Hepatocyte (in vitro differentiated cells): ENCODE results near the gene OR52D1. TPM values are rescaled to one million over a fixed set of nuclear protein-coding genes. Genes with fewer than 3 reads are reported as not detected.

Source experiments
- DNase-seq: peaks from one replicate; pipeline ENCODE4 v3.0.0-alpha.2; 2016; ENCODE audit warnings: low spot score
- H2AFZ ChIP-seq: fragments of 200-600 bp; sonication (generic); 2 replicates; pipeline ENCODE4 v1.6.0; 2016; ENCODE audit warnings: antibody characterized with exemption, mild to moderate bottlenecking
- H3K27ac ChIP-seq: fragments of 200-600 bp; sonication (generic); 2 replicates; pipeline ENCODE4 v1.5.1; 2016; ENCODE audit warnings: mild to moderate bottlenecking
- H3K27me3 ChIP-seq: fragments of 200-600 bp; sonication (generic); 2 replicates; pipeline ENCODE4 v1.6.1; 2016
- H3K36me3 ChIP-seq: fragments of 200-600 bp; sonication (generic); replicated peaks from 2 replicates; pipeline ENCODE4 v1.5.1; 2016; ENCODE audit warnings: low read depth; ENCODE audit not compliant: insufficient read depth
- H3K4me1 ChIP-seq: fragments of 200-600 bp; sonication (generic); 2 replicates; pipeline ENCODE4 v1.5.1; 2016; ENCODE audit warnings: mild to moderate bottlenecking, moderate library complexity; ENCODE audit not compliant: insufficient read depth
- H3K4me2 ChIP-seq: fragments of 200-600 bp; sonication (generic); 2 replicates; pipeline ENCODE4 v1.6.0; 2016
- H3K4me3 ChIP-seq: fragments of 200-600 bp; sonication (generic); 2 replicates; pipeline ENCODE4 v1.5.1; 2016; ENCODE audit warnings: mild to moderate bottlenecking
- H3K79me2 ChIP-seq: fragments of 200-600 bp; sonication (generic); 2 replicates; pipeline ENCODE4 v1.6.0; 2017; ENCODE audit warnings: mild to moderate bottlenecking
- H3K9me2 ChIP-seq: fragments of 200-600 bp; sonication (generic); replicated peaks from 2 replicates; pipeline ENCODE4 v1.6.0; 2017; ENCODE audit warnings: mild to moderate bottlenecking; ENCODE audit not compliant: insufficient read depth
- H3K9me3 ChIP-seq: fragments of 200-600 bp; sonication (generic); 2 replicates; pipeline ENCODE4 v1.5.1; 2016; ENCODE audit warnings: low read depth, mild to moderate bottlenecking
- H4K20me1 ChIP-seq: fragments of 200-600 bp; sonication (generic); 2 replicates; pipeline ENCODE4 v1.6.0; 2016; ENCODE audit warnings: mild to moderate bottlenecking; ENCODE audit not compliant: insufficient read depth, poor library complexity, severe bottlenecking
- CTCF ChIP-seq: fragments of 200-600 bp; sonication (generic); IDR thresholded peaks from 2 replicates; pipeline ENCODE4 v1.5.1; 2016; ENCODE audit warnings: antibody characterized with exemption, mild to moderate bottlenecking; ENCODE audit not compliant: poor library complexity
- EZH2 ChIP-seq: fragments of 200-600 bp; sonication (generic); IDR thresholded peaks from 2 replicates; pipeline ENCODE4 v1.6.1; 2016; ENCODE audit warnings: antibody characterized with exemption, mild to moderate bottlenecking, borderline replicate concordance
- EZH2phosphoT487 ChIP-seq: fragments of 200-600 bp; sonication (generic); IDR thresholded peaks from one replicate; pipeline ENCODE4 v1.6.1; 2018; ENCODE audit warnings: antibody characterized with exemption, mild to moderate bottlenecking, low read depth, moderate library complexity; ENCODE audit not compliant: unreplicated experiment, severe bottlenecking
- WGBS: methylation state at CpG from one replicate; pipeline ENCODE4 v1.1.6; 2016; ENCODE audit warnings: low lambda C conversion rate; ENCODE audit errors: missing lambda C conversion rate; 5-methylcytosine and 5-hydroxymethylcytosine counted together
- polyA plus RNA-seq: library from polyadenylated mRNA; unstranded; fragments of >200 nt; fragmentation: Nextera tagmentation; extraction: Ambion mirVana; gene quantifications from 2 replicates; pipeline ENCODE4 v1.2.1, GENCODE V29; 2016
- total RNA-seq: library from RNA; depleted of rRNA; stranded (reverse); fragments of >200 nt; gene quantifications from 2 replicates; pipeline ENCODE4 v1.2.3, GENCODE V29; 2014

The OR52D1 gene
- not detected in 2 replicates for total RNA-seq
- polyA plus RNA-seq = not detected in 2 replicates

- Histone ChIP-seq H3K4me3 (no peak within 1 kb of the TSS), H3K27ac (no peak within 1 kb of the TSS), H3K9me2 (no peaks in the 10 kb centered on the region), H3K4me2 (no peak within 1 kb of the TSS), H3K79me2 (no peaks in the 10 kb centered on the region), H4K20me1 (no peaks in the 10 kb centered on the region), H3K4me1 (no peaks in the 10 kb centered on the region), H3K36me3 (no peaks in the 10 kb centered on the region), H3K9me3 (no peaks in the 10 kb centered on the region), H3K27me3 (no peaks in the 10 kb centered on the region), H2AFZ (no peak within 1 kb of the TSS)
- TF ChIP-seq EZH2phosphoT487 = no peak
- TF ChIP-seq CTCF = no peak
- no peak for TF ChIP-seq EZH2
- DNase-seq = no peak
These were observed at the start of gene OR52D1 for GRCh38 chr11:5488385-5488784. Gene OR52D1, plus strand, starts transcription at chr11:5488685. Its CDS starts 22 bp downstream, at chr11:5488707.

- Histone ChIP-seq H4K20me1 (no peaks in the 10 kb centered on the region), H3K4me3 (no peak within 1 kb of the TSS), H3K4me2 (no peak within 1 kb of the TSS), H2AFZ (no peak within 1 kb of the TSS), H3K27ac (no peak within 1 kb of the TSS), H3K9me3 (no peaks in the 10 kb centered on the region), H3K9me2 (no peaks in the 10 kb centered on the region), H3K27me3 (peaks cover 8% of the 10 kb centered on the region), H3K79me2 (no peaks in the 10 kb centered on the region), H3K4me1 (no peaks in the 10 kb centered on the region), H3K36me3 (no peaks in the 10 kb centered on the region)
- no peak for TF ChIP-seq EZH2phosphoT487
- TF ChIP-seq EZH2 = no peak
- TF ChIP-seq CTCF = no peak
- no peak for DNase-seq
- 38% methylated on average over 2 of the region's 2 CpGs for WGBS
These were observed 47.1 kb upstream of the OR52D1 start, which contains the start of gene OR51I1 for GRCh38 chr11:5441414-5441813. Gene OR51I1, minus strand, starts transcription at chr11:5441514. Its CDS starts 0 bp downstream, at chr11:5441514.

- H3K4me1 ChIP-seq = no peaks in the 10 kb centered on the region
- no peaks in the 10 kb centered on the region for H3K9me2 ChIP-seq
- TF ChIP-seq EZH2 = no peak
- TF ChIP-seq EZH2phosphoT487 = no peak
- no peak for TF ChIP-seq CTCF
- DNase-seq = no peak
- H3K36me3 ChIP-seq = no peaks in the 10 kb centered on the region
- H2AFZ ChIP-seq = no peak overlapping the region
- H3K4me2 ChIP-seq = no peak overlapping the region
- H4K20me1 ChIP-seq = no peaks in the 10 kb centered on the region
- 62% methylated on average over 2 of the region's 2 CpGs for WGBS
- H3K79me2 ChIP-seq = no peaks in the 10 kb centered on the region
- no peaks in the 10 kb centered on the region for H3K9me3 ChIP-seq
- no peak overlapping the region for H3K27ac ChIP-seq
- peaks cover 8% of the 10 kb centered on the region for H3K27me3 ChIP-seq
- no peak overlapping the region for H3K4me3 ChIP-seq
These were observed 44.6 kb upstream of the OR52D1 start for GRCh38 chr11:5443835-5444393.

- Histone ChIP-seq H3K4me2 (no peak within 1 kb of the TSS), H3K9me3 (no peaks in the 10 kb centered on the region), H3K4me3 (no peak within 1 kb of the TSS), H3K4me1 (no peaks in the 10 kb centered on the region), H3K79me2 (no peaks in the 10 kb centered on the region), H4K20me1 (no peaks in the 10 kb centered on the region), H2AFZ (no peak within 1 kb of the TSS), H3K9me2 (no peaks in the 10 kb centered on the region), H3K27ac (no peak within 1 kb of the TSS), H3K36me3 (no peaks in the 10 kb centered on the region), H3K27me3 (no peaks in the 10 kb centered on the region)
- no peak for TF ChIP-seq CTCF
- TF ChIP-seq EZH2 = no peak
- no peak for TF ChIP-seq EZH2phosphoT487
- 98% methylated on average over 2 of the region's 2 CpGs for WGBS
- DNase-seq = no peak
These were observed 39.5 kb upstream of the OR52D1 start, which contains the start of gene OR51I2 for GRCh38 chr11:5449023-5449422. Gene OR51I2, plus strand, starts transcription at chr11:5449323. Its CDS starts 4,166 bp downstream, at chr11:5453489.
